Right renal cortex interstitium (tissue), 3 donors: Measurements from ENCODE around the gene HLCS. TPM values are rescaled to one million over a fixed set of nuclear protein-coding genes. Genes with fewer than 3 reads are reported as not detected.

ENCODE experiments used
- DNase-seq, 3 donors: peaks; one replicate each; pipeline ENCODE4 v3.0.0-alpha.2; 2013; ENCODE audit warnings: low read depth in 3 of 3, low spot score in 2 of 3
- polyA plus RNA-seq, 3 donors: library from polyadenylated mRNA; unstranded; fragments of 120-200 nt; gene quantifications; one replicate each; pipeline ENCODE4 v1.2.1, GENCODE V29; 2013; ENCODE audit not compliant: insufficient read length in 3 of 3

Gene HLCS
- polyA plus RNA-seq, 3 donors, result 17.3 to 18.8 (median 17.4) TPM

DNA sequence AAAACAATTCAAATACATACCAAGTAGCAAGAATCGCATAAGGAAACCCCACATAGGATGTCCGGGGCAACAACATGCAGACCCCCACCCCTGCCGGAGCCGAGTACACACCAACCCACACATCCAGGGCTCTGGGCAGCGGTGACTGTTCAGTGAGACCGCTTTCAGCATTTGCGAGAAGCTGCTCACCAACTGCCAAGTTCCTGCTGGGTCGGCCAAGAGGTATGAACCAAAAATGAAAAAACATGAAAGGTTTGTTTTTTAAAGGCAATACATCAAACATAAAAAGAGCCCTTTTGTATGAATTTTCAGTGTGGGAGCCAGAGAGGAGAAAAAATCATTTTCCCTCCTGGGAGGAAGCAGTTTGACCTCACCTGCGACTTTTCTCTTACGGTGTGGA lies 175.3 kb downstream of the HLCS start:
- DNase-seq, result no peak

GRCh38 chr21:36790616-36791015 lies 175.9 kb downstream of the HLCS start:
- no peak for DNase-seq

GRCh38 chr21:36788120-36788638 lies 178.3 kb downstream of the HLCS start:
- no peak for DNase-seq

DNA sequence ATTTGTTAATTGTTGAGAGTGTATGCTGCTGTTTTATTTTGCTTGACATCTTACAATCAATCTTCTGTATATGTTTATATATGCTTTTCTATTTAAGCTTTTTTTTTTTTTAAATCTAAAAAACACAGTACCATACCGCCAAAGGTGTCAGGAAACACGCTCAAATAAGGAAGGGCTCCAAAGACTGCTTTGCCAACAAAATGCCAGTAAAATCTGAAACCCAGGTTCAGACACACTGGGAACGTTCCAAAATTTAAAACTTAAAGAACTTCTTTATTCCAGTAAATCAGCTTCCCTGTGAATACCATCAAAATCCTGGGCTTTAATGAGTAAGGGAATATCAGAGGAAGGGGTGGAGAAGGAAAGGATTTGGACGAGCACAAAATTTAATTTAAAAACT lies 180.3 kb downstream of the HLCS start:
- no peak for DNase-seq

- DNase-seq, result no peak
Observed at GRCh38 chr21:36785615-36786014, 180.9 kb downstream of the HLCS start.

DNA sequence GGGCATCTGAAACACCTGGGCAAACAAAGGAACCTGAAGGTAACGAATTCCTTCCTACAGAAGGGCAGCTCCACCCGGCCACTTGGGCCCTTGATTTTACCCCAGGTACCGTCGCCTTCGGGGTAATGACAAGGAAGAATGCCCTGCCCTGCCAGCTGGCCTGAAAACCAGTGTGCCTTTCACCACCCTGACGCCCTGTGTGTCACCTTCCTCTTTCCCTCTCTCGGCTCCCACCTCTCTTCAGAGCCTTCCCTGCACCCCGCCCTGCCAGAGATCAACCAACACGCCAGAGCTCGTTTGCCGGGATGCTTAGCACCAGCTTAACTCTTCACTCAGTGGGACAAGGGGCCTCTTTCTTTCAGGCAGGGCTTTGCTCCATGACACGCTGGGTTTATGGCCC lies 181.5 kb downstream of the HLCS start:
- DNase-seq, result no peak

DNA sequence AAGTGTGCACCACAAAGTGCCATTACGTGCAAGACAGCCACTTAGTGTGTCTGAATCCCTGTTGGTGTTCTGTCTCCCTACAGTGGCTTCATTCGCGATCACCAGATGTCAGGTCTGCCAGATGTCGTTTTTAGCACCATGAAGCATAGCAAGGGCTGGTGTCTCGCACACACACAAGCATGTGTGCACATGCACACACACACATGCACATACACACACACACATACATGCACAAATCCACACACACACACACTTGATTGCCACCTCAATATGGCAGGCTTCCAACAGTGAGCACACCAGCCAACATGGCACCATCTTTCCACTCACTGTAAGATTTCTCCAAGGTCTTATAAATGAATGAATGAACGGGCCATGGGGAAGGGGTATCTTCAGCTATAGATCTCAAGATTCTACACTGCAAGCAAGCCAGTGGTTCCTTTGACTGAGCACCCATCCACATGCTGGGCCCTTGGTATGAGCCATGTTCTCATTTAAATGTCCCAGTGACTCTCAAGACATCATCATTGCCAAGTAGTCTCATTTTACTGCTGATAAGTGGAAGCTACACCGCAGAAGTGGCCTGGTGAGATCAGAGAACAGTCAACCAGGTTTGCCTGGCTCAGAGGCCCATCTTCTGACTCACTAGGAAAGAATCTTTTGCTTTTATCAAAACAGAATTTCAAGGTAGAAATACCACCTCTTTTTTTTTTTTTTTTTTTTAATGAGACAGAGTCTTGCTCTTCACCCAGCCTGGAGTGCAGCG lies 182.7 kb downstream of the HLCS start:
- no peak for DNase-seq

DNA sequence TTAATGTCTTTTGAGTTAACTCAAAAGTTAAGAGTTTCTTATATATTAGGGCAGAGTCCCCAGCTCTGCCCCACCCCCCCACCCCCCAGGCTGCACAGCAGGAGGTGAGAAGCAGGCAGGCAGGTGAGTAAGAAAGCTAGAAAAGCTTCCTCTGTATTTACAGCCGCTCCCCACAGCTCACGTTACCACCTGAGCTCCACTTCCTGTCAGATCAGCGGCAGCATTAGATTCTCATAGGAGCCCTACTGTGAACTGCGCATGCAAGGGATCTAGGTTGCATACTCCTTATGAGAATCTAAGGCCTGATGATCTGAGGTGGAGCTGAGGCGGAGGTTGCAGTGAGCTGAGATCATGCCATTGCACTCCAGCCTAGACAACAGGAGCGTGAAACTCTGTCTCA lies 185.6 kb downstream of the HLCS start:
- no peak for DNase-seq

DNA sequence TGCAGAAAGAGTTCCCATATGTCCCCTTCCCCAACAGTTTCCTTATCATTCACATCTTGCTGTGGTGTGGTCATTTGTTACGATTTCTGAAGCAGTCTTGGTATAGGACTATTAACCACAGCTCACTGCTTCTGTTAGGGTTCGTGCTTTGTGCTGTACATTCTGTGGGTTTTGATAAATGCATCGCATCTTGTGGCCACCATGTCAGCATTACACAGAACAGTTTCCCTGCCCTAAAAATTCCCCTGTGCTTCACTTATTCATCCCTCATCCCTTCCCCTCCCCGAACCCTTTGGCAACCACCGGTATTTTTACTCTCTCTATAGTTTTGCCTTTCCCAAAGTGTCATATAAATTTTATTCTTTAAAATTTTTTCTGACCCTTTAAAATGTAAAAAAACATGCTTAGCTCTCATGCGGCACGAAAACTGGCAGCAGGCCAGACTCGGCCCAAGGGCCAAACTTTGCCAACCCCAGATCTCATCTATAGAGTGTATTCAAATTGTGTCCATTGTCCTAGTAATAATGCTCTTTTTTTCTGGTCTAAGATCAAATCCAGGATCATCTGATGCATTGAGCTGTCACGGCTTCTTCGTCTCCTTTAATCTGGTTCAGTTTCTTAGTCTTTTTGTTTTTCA lies 189.4 kb downstream of the HLCS start:
- DNase-seq, result no peak

GRCh38 chr21:36773995-36774394 lies 192.5 kb downstream of the HLCS start:
- DNase-seq, result no peak

GRCh38 chr21:36773117-36773516 lies 193.4 kb downstream of the HLCS start:
- no peak for DNase-seq

GRCh38 chr21:36769051-36769839 lies 197.2 kb downstream of the HLCS start:
- no peak for DNase-seq

- DNase-seq, result no peak
Observed at GRCh38 chr21:36768496-36768895, 198.0 kb downstream of the HLCS start.

GRCh38 chr21:36767096-36767495 lies 199.4 kb downstream of the HLCS start:
- no peak for DNase-seq

DNA sequence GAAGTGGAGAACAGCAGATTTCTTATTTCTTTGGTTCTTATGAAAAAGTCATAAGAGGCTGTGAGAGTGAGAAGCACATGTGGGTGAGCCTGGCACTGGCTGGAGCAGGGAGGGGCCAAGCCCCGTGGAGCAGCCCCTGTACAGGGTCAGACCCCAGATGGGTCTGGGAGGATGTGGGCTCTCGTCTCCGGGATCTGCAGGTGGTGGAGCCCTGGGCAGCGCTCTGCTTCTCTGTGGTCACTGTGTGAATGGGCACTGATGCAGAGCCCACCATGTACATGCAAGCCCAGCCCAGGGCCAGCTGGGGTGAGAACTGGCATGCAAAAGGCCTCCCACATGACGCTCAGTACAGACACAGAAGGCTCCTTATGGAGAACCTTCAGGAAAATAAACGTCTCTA lies 200.0 kb downstream of the HLCS start:
- no peak for DNase-seq

GRCh38 chr21:36765229-36765628 lies 201.2 kb downstream of the HLCS start:
- no peak for DNase-seq

DNA sequence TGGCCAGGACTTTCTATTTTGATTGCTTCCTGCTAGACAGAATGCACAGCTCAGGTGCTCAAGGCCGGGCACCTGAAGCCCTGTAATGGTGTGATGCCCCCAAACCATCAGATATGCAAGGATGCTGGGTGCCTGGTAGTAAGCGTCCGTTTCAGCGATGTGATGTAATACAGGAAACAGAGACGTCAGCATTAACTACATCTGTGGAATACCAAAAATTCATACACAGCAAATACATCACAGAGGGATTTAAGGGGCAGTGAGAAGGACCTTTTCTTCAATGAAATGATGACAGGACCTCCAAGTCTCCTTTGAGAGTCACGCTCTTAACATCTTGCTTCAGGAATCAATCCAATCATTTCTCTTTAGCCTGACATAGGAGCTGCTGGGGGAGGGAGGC lies 203.2 kb downstream of the HLCS start:
- DNase-seq, result no peak

DNA sequence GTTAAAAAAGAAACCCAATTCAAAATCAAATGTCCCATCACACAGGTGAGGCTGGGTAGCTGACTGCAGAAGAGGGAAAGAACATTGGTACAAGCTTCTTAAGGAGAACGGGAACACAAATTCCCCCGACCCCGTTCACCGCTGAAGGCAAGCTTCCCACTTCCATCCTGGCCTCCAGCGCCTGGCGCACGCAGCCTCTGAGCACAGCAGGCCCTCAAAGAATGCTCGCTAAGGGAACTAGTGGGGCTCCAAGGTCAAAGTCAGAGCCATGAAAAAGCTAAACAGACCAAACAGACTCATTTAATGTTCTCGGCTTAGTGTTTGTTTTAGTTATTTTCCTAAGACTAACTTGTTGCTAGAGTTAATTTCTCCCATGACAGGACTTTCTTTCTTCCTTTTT lies 203.8 kb downstream of the HLCS start:
- DNase-seq, result no peak

GRCh38 chr21:36761685-36762084 lies 204.8 kb downstream of the HLCS start:
- no peak for DNase-seq

- no peak for DNase-seq
Observed at GRCh38 chr21:36759348-36760083, 207.0 kb downstream of the HLCS start.

GRCh38 chr21:36757196-36757595 lies 209.3 kb downstream of the HLCS start:
- DNase-seq, result no peak
